Measurements from ENCODE around the gene MOB3A.

- TF ChIP-seq EZH2phosphoT487 (IDR thresholded peaks at IDR 0.05; ENCODE audit: low read length) (no peak), EZH2 (optimal IDR thresholded peaks at IDR 0.05; ENCODE audit: low read depth, low read length) (no peak), CTCF (IDR thresholded peaks at IDR 0.05; ENCODE audit: low read length) (no peak)
These were observed 16.6 kb upstream of the MOB3A start for GRCh38 chr19:2112516-2113320.
